IMR-90 (cell line): ENCODE results near the gene MEX3A. TPM values are rescaled to one million over a fixed set of nuclear protein-coding genes. Genes with fewer than 3 reads are reported as not detected.

ENCODE experiments used
- ATAC-seq: fragments of 200-7000 bp; cut with Tn5 transposase; 2 replicates; pipeline ENCODE4 v1.9.1; 2020; ENCODE audit warnings: low read depth, mild to moderate bottlenecking, moderate library complexity
- BruUV-seq: library from RNA; stranded (reverse); fragments of 400-500 nt; replicated peaks from 2 replicates; lab custom pipeline; 2021; lab: Mats Ljungman, UMichigan
- CTCF ChIA-PET: fragments of 300-600 bp; formaldehyde crosslinking; extraction: SDS; loops from one replicate; lab custom pipeline; 2021; ENCODE audit warnings: antibody characterized with exemption; lab: Yijun Ruan, JAX
- POLR2A ChIA-PET: fragments of 300-600 bp; sonication (Branson Sonifier 250); formaldehyde crosslinking; loops from one replicate; lab custom pipeline; 2022; ENCODE audit warnings: antibody characterized with exemption; ENCODE audit not compliant: unreplicated experiment; lab: Charles Lee
- DNase-seq: peaks from one replicate; pipeline ENCODE4 v3.0.0; 2013
- H2AFZ ChIP-seq: replicated peaks from 2 replicates; pipeline ENCODE3; 2013; ENCODE audit warnings: low read length, mild to moderate bottlenecking; ENCODE audit not compliant: poor library complexity
- H2AK5ac ChIP-seq: 2 replicates; pipeline ENCODE4 v1.6.1; 2013; ENCODE audit warnings: low read depth, low read length, inconsistent platforms
- H2AK9ac ChIP-seq: replicated peaks from 2 replicates; pipeline ENCODE3; 2013; ENCODE audit warnings: mild to moderate bottlenecking, low read depth, low read length, moderate library complexity; ENCODE audit not compliant: poor library complexity
- H2BK120ac ChIP-seq: 2 replicates; pipeline ENCODE4 v1.6.1; 2013; ENCODE audit warnings: low read depth, low read length, inconsistent platforms
- H2BK15ac ChIP-seq: 3 replicates; pipeline ENCODE4 v1.6.1; 2013; ENCODE audit warnings: low read depth, low read length, inconsistent platforms
- H2BK20ac ChIP-seq: 2 replicates; pipeline ENCODE4 v1.6.1; 2013; ENCODE audit warnings: low read depth, mild to moderate bottlenecking, inconsistent platforms, low read length, moderate library complexity
- H2BK5ac ChIP-seq: 2 replicates; pipeline ENCODE4 v1.6.1; 2013; ENCODE audit warnings: mild to moderate bottlenecking, low read depth, low read length, inconsistent platforms; ENCODE audit not compliant: poor library complexity, severe bottlenecking
- H3K14ac ChIP-seq: replicated peaks from 2 replicates; pipeline ENCODE4 v1.6.1; 2013; ENCODE audit warnings: low read depth, low read length, inconsistent platforms
- H3K18ac ChIP-seq: 2 replicates; pipeline ENCODE4 v1.6.1; 2013; ENCODE audit warnings: low read depth, low read length, control low read depth
- H3K23ac ChIP-seq: 2 replicates; pipeline ENCODE4 v1.6.1; 2013; ENCODE audit warnings: low read depth, low read length, inconsistent platforms
- H3K27ac ChIP-seq: 2 replicates; pipeline ENCODE4 v1.5.1; 2013; ENCODE audit warnings: mild to moderate bottlenecking, control low read depth, low read length; ENCODE audit not compliant: insufficient read depth
- H3K27me3 ChIP-seq: 2 replicates; pipeline ENCODE4 v1.6.1; 2013; ENCODE audit warnings: low read length; ENCODE audit not compliant: control insufficient read depth, insufficient read depth
- H3K36me3 ChIP-seq: 2 replicates; pipeline ENCODE4 v1.6.1; 2013; ENCODE audit warnings: low read length, mixed read lengths; ENCODE audit not compliant: control insufficient read depth, insufficient read depth
- H3K4ac ChIP-seq: 2 replicates; pipeline ENCODE4 v1.6.1; 2013; ENCODE audit warnings: low read depth, low read length, inconsistent platforms
- H3K4me1 ChIP-seq: 2 replicates; pipeline ENCODE4 v1.6.1; 2013; ENCODE audit warnings: low read length, mixed read lengths; ENCODE audit not compliant: control insufficient read depth, insufficient read depth
- H3K4me2 ChIP-seq: 2 replicates; pipeline ENCODE4 v1.6.1; 2013; ENCODE audit warnings: low read depth, mild to moderate bottlenecking, control low read depth, low read length, moderate library complexity
- H3K4me3 ChIP-seq: 2 replicates; pipeline ENCODE4 v1.5.1; 2013; ENCODE audit warnings: low read depth, mild to moderate bottlenecking, control low read depth, low read length, moderate library complexity; ENCODE audit not compliant: insufficient read depth
- H3K56ac ChIP-seq: 2 replicates; pipeline ENCODE4 v1.6.1; 2013; ENCODE audit warnings: low read length, inconsistent platforms; ENCODE audit not compliant: insufficient read depth; ENCODE audit errors: extremely low read depth
- H3K79me1 ChIP-seq, 2 experiments: 2 replicates each; pipeline ENCODE4 v1.6.1; 2013; ENCODE audit warnings: low read length in 2 of 2, inconsistent platforms in 1 of 2, low read depth in 1 of 2
- H3K9ac ChIP-seq: 2 replicates; pipeline ENCODE4 v1.6.1; 2013; ENCODE audit warnings: low read depth, low read length, control low read depth
- H3K9me1 ChIP-seq: 2 replicates; pipeline ENCODE4 v1.6.1; 2013; ENCODE audit warnings: low read length, inconsistent platforms; ENCODE audit not compliant: insufficient read depth
- H3K9me3 ChIP-seq: 2 replicates; pipeline ENCODE4 v1.6.1; 2013; ENCODE audit warnings: low read length; ENCODE audit not compliant: control insufficient read depth, insufficient read depth
- H4K20me1 ChIP-seq: 2 replicates; pipeline ENCODE4 v1.6.1; 2013; ENCODE audit warnings: low read length, inconsistent platforms; ENCODE audit not compliant: insufficient read depth
- H4K5ac ChIP-seq: 2 replicates; pipeline ENCODE4 v1.6.1; 2013; ENCODE audit warnings: mild to moderate bottlenecking, low read depth, low read length, control low read depth
- H4K8ac ChIP-seq, 2 experiments: 2 replicates each; pipeline ENCODE4 v1.6.1; 2013; ENCODE audit warnings: low read depth in 2 of 2, low read length in 2 of 2, control low read depth in 1 of 2, inconsistent platforms in 1 of 2
- H4K91ac ChIP-seq: 2 replicates; pipeline ENCODE4 v1.6.1; 2013; ENCODE audit warnings: low read depth, low read length, inconsistent platforms; ENCODE audit not compliant: insufficient read depth
- BHLHE40 ChIP-seq: fragments of 150-350 bp; IDR thresholded peaks from 2 replicates; pipeline ENCODE4 v1.6.1; 2016; ENCODE audit warnings: mild to moderate bottlenecking, low read depth, low read length
- CEBPB ChIP-seq: IDR thresholded peaks from 2 replicates; pipeline ENCODE4 v1.6.1; 2012; ENCODE audit warnings: low read depth, low read length, improper control_type of control experiment
- CHD1 ChIP-seq: IDR thresholded peaks from 2 replicates; pipeline ENCODE4 v1.6.1; 2012; ENCODE audit warnings: low read depth, low read length, improper control_type of control experiment
- FOS ChIP-seq: fragments of 150-350 bp; IDR thresholded peaks from 2 replicates; pipeline ENCODE4 v1.6.1; 2016; ENCODE audit warnings: low read depth, low read length
- MAFK ChIP-seq: IDR thresholded peaks from 2 replicates; pipeline ENCODE4 v1.6.1; 2012; ENCODE audit warnings: low read depth, low read length, improper control_type of control experiment
- MAZ ChIP-seq: IDR thresholded peaks from 2 replicates; pipeline ENCODE4 v1.6.1; 2012; ENCODE audit warnings: low read depth, mild to moderate bottlenecking, low read length, improper control_type of control experiment, moderate library complexity, borderline replicate concordance
- MXI1 ChIP-seq: IDR thresholded peaks from 2 replicates; pipeline ENCODE4 v1.6.1; 2012; ENCODE audit warnings: low read depth, mild to moderate bottlenecking, low read length, moderate library complexity, borderline replicate concordance
- NFE2L2 ChIP-seq: fragments of 150-350 bp; IDR thresholded peaks from 2 replicates; pipeline ENCODE4 v1.6.1; 2016; ENCODE audit warnings: low read depth, mild to moderate bottlenecking, low read length
- POLR2A ChIP-seq: IDR thresholded peaks from 2 replicates; pipeline ENCODE4 v1.6.1; 2012; ENCODE audit warnings: mild to moderate bottlenecking, low read depth, low read length
- RAD21 ChIP-seq: IDR thresholded peaks from 2 replicates; pipeline ENCODE4 v1.6.1; 2012; ENCODE audit warnings: low read length, improper control_type of control experiment
- RCOR1 ChIP-seq: IDR thresholded peaks from 2 replicates; pipeline ENCODE4 v1.6.1; 2012; ENCODE audit warnings: mild to moderate bottlenecking, low read length, improper control_type of control experiment; ENCODE audit not compliant: insufficient replicate concordance
- RFX5 ChIP-seq: IDR thresholded peaks from 2 replicates; pipeline ENCODE4 v1.8.0; 2012; ENCODE audit warnings: low read depth, mild to moderate bottlenecking, low read length, moderate library complexity
- SMC3 ChIP-seq: fragments of 150-350 bp; IDR thresholded peaks from 2 replicates; pipeline ENCODE4 v1.6.1; 2016; ENCODE audit warnings: low read depth, mild to moderate bottlenecking, antibody characterized with exemption, low read length, moderate library complexity
- WGBS, 2 experiments: methylation state at CpG; one replicate each; pipeline versions ENCODE4 v1.1.5 to v1.1.7; 2013; ENCODE audit warnings: missing lambda C conversion rate in 2 of 2; ENCODE audit not compliant: insufficient read length in 1 of 2; ENCODE audit errors: extremely low coverage in 2 of 2; 5-methylcytosine and 5-hydroxymethylcytosine counted together
- dilution Hi-C: fragments of 300-500 bp; cut with HindIII; formaldehyde crosslinking; loops from one replicate; pipeline ENCODE4 v1.14.3; 2018; ENCODE audit warnings: low sequenced_read_pairs; ENCODE audit not compliant: unreplicated experiment
- in situ Hi-C: fragments of 300-500 bp; cut with MboI; formaldehyde crosslinking; loops from 3 replicates; pipeline ENCODE4 v1.14.3; 2019; ENCODE audit warnings: low sequenced_read_pairs, inconsistent platforms, mixed read lengths
- intact Hi-C: fragments of 100-400 bp; cut with micrococcal nuclease; formaldehyde crosslinking; loops from 2 replicates; pipeline ENCODE4 v1.10.0; 2022
- polyA plus RNA-seq, 3 experiments: library from polyadenylated mRNA; depleted of rRNA; stranded (reverse); fragments of >200 nt; gene quantifications; 2 replicates each; pipeline ENCODE4 v1.2.3, GENCODE V29; 2012; ENCODE audit warnings: low replicate concordance in 1 of 3
- total RNA-seq: library from RNA; depleted of rRNA; stranded (reverse); fragments of >200 nt; gene quantifications from 2 replicates; pipeline ENCODE4 v1.2.3, GENCODE V29; 2012
- TF ChIP-seq, protein P1 (sequence below): fragments of 150-350 bp; IDR thresholded peaks from 2 replicates; pipeline ENCODE4 v1.6.1; 2016; ENCODE audit warnings: low read depth, mild to moderate bottlenecking, low read length, moderate library complexity, borderline replicate concordance
- TF ChIP-seq, protein P2 (sequence below): fragments of 150-350 bp; IDR thresholded peaks from 2 replicates; pipeline ENCODE4 v1.6.1; 2017; ENCODE audit warnings: mild to moderate bottlenecking, antibody characterized with exemption, low read length, low read depth
- TF ChIP-seq, protein P3 (sequence below): conservative IDR thresholded peaks from 2 replicates; pipeline ENCODE4 v1.5.1; 2012; ENCODE audit warnings: mild to moderate bottlenecking, low read depth, low read length, improper control_type of control experiment

Gene MEX3A
- total and polyA plus RNA-seq, 2 of the 4 experiments (the other 2 are of a cell fraction) = 2.3 to 9.0 TPM

DNA sequence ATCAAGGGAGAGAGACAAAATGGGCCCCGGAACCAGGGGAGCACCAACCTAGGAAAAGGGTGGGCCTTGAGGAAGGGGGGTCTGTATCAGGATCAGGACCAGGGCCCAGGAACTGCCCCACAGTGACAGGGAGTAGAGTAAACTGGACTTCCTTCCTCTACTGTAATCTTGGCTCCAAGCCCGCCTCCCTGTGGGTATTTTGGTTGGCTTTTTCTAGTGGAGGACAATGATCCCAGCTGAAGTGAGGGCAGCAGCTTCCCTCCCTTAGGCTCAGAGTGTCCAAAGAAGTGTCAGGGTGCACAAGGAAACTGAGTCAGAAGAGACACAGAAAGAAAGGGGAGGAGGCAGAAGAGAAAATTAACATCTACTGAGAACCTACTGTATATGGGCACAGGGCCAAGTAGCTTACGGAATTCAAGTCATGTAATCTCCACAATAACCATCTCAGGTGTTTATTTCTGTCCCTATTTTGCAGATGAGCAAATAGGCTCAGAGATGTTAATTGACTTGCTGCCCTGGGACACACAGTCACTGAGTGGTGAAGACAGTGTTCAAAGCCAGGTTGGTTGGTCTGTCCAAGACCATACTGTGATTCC is 33.5 kb downstream of the MEX3A start:
- dilution Hi-C loops = no loop called here
- Histone ChIP-seq H3K9me1 (peaks cover 9% of the 10 kb centered on the region; the same call in 1 of the 2 replicates), H3K56ac (no peak overlapping the region), H3K23ac (no peak overlapping the region), H2BK5ac (no peak overlapping the region), H3K4me1 (no peaks in the 10 kb centered on the region), H3K4me3 (no peak overlapping the region), H3K4ac (no peak overlapping the region), H3K36me3 (peaks cover 25% of the 10 kb centered on the region), H4K20me1 (0 out of 2 replicates have a peak, but pooled peaks cover 2% of the 10 kb centered on the region), H4K8ac (no peak overlapping the region), H2AK9ac (no peak overlapping the region), H3K27ac (no peak overlapping the region), H2BK15ac (no peak overlapping the region), H2BK20ac (no peak overlapping the region), H4K5ac (no peak overlapping the region), H2AFZ (no peak overlapping the region), H3K14ac (no peak overlapping the region), H3K4me2 (no peak overlapping the region), H3K18ac (no peak overlapping the region), H3K9ac (no peak overlapping the region), H2AK5ac (no peak overlapping the region), H4K91ac (no peak overlapping the region), H2BK120ac (no peak overlapping the region), H3K79me1 (peaks cover 23 to 46% of the 10 kb centered on the region in 2 experiments), H3K9me3 (no peaks in the 10 kb centered on the region), H3K27me3 (no peaks in the 10 kb centered on the region)
- ChIA-PET CTCF (no interaction called here), POLR2A (no interaction called here)
- no TSS peak for BruUV-seq
- WGBS, 2 experiments = no CpG with 5 or more reads among the region's 3 CpGs
- in situ Hi-C loops = no loop called here
- intact Hi-C loops = no loop called here
- TF ChIP-seq POLR2A (no peak), FOS (no peak), MAFK (no peak), CHD1 (no peak), MXI1 (no peak), CEBPB (no peak), BHLHE40 (no peak), RAD21 (no peak), MAZ (no peak), RFX5 (no peak), NFE2L2 (no peak), SMC3 (no peak), RCOR1 (no peak)
- TF ChIP-seq, protein P1, sequence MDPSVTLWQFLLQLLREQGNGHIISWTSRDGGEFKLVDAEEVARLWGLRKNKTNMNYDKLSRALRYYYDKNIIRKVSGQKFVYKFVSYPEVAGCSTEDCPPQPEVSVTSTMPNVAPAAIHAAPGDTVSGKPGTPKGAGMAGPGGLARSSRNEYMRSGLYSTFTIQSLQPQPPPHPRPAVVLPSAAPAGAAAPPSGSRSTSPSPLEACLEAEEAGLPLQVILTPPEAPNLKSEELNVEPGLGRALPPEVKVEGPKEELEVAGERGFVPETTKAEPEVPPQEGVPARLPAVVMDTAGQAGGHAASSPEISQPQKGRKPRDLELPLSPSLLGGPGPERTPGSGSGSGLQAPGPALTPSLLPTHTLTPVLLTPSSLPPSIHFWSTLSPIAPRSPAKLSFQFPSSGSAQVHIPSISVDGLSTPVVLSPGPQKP = no peak
- TF ChIP-seq, protein P2, sequence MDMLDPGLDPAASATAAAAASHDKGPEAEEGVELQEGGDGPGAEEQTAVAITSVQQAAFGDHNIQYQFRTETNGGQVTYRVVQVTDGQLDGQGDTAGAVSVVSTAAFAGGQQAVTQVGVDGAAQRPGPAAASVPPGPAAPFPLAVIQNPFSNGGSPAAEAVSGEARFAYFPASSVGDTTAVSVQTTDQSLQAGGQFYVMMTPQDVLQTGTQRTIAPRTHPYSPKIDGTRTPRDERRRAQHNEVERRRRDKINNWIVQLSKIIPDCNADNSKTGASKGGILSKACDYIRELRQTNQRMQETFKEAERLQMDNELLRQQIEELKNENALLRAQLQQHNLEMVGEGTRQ = no peak
- TF ChIP-seq, protein P3, sequence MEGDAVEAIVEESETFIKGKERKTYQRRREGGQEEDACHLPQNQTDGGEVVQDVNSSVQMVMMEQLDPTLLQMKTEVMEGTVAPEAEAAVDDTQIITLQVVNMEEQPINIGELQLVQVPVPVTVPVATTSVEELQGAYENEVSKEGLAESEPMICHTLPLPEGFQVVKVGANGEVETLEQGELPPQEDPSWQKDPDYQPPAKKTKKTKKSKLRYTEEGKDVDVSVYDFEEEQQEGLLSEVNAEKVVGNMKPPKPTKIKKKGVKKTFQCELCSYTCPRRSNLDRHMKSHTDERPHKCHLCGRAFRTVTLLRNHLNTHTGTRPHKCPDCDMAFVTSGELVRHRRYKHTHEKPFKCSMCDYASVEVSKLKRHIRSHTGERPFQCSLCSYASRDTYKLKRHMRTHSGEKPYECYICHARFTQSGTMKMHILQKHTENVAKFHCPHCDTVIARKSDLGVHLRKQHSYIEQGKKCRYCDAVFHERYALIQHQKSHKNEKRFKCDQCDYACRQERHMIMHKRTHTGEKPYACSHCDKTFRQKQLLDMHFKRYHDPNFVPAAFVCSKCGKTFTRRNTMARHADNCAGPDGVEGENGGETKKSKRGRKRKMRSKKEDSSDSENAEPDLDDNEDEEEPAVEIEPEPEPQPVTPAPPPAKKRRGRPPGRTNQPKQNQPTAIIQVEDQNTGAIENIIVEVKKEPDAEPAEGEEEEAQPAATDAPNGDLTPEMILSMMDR = no peak
- no peak for DNase-seq
- ATAC-seq = no peak
